HEK293 (cell line): ENCODE data around the gene BMAL2.

Source experiments
- CTCF ChIA-PET: fragments of 350-600 bp; formaldehyde crosslinking; extraction: SDS; loops from one replicate; lab custom pipeline; 2021; ENCODE audit warnings: antibody characterized with exemption; lab: Yijun Ruan, JAX
- POLR2A ChIA-PET: fragments of 300-600 bp; formaldehyde crosslinking; extraction: SDS; loops from one replicate; lab custom pipeline; 2020; ENCODE audit warnings: antibody characterized with exemption, inconsistent platforms; lab: Yijun Ruan, JAX
- H3K27ac ChIP-seq: fragments of 200-500 bp; sonication (Bioruptor generic); 2 replicates; pipeline ENCODE4 v1.5.1; 2014; ENCODE audit warnings: low read depth, low read length, control low read depth, inconsistent platforms; ENCODE audit errors: extremely low read depth
- H3K36me3 ChIP-seq, 2 experiments: fragments of 200-500 bp in 1 of 2; sonication (Bioruptor generic) in 1 of 2; 1 replicate in 1 of 2; 2 replicates in 1 of 2; pipeline ENCODE4 v1.5.1; 2014 to 2017; ENCODE audit warnings: inconsistent platforms in 2 of 2, low read length in 2 of 2; ENCODE audit not compliant: control insufficient read depth in 2 of 2, insufficient read depth in 1 of 2
- H3K4me1 ChIP-seq: fragments of 200-500 bp; sonication (Bioruptor generic); 2 replicates; pipeline ENCODE4 v1.5.1; 2014; ENCODE audit warnings: mild to moderate bottlenecking, low read length, inconsistent platforms; ENCODE audit not compliant: control insufficient read depth, insufficient read depth
- H3K4me3 ChIP-seq: 2 replicates; pipeline ENCODE4 v1.5.1; 2011; ENCODE audit warnings: low read depth, mild to moderate bottlenecking, control low read depth, low read length, moderate library complexity
- H3K9me3 ChIP-seq: fragments of 200-500 bp; sonication (Bioruptor generic); 2 replicates; pipeline ENCODE4 v1.5.1; 2014; ENCODE audit warnings: low read depth, low read length, inconsistent platforms; ENCODE audit not compliant: control insufficient read depth, insufficient read depth
- GLI2 ChIP-seq: fragments of 450-650 bp; formaldehyde crosslinking; IDR thresholded peaks from 2 replicates; pipeline ENCODE4; 2017; ENCODE audit warnings: missing biosample characterization, missing genetic modification characterization, low read depth, borderline replicate concordance
- OVOL3 ChIP-seq: fragments of 450-650 bp; formaldehyde crosslinking; IDR thresholded peaks from 2 replicates; pipeline ENCODE4 v1.5.1; 2016; ENCODE audit warnings: missing biosample characterization, missing genetic modification characterization
- PRDM1 ChIP-seq: fragments of 450-650 bp; formaldehyde crosslinking; IDR thresholded peaks from 2 replicates; pipeline ENCODE4; 2016; ENCODE audit warnings: missing biosample characterization, missing genetic modification characterization
- REST ChIP-seq: fragments of 450-650 bp; formaldehyde crosslinking; IDR thresholded peaks from 2 replicates; pipeline ENCODE4 v1.5.1; 2016; ENCODE audit warnings: missing biosample characterization, missing genetic modification characterization
- ZFP41 ChIP-seq: fragments of 450-650 bp; formaldehyde crosslinking; IDR thresholded peaks from 2 replicates; pipeline ENCODE4 v1.5.1; 2016; ENCODE audit warnings: missing biosample characterization, missing genetic modification characterization, borderline replicate concordance
- ZNF2 ChIP-seq: fragments of 450-650 bp; formaldehyde crosslinking; IDR thresholded peaks from 2 replicates; pipeline ENCODE4 v1.5.1; 2016; ENCODE audit warnings: missing biosample characterization, missing genetic modification characterization
- ZNF23 ChIP-seq: fragments of 450-650 bp; formaldehyde crosslinking; IDR thresholded peaks from 2 replicates; pipeline ENCODE4 v1.5.1; 2016; ENCODE audit warnings: missing biosample characterization, missing genetic modification characterization, borderline replicate concordance
- ZNF366 ChIP-seq: fragments of 450-650 bp; formaldehyde crosslinking; conservative IDR thresholded peaks from 2 replicates; pipeline ENCODE4 v1.5.1; 2016; ENCODE audit warnings: missing biosample characterization, missing genetic modification characterization
- ZNF398 ChIP-seq: fragments of 450-650 bp; formaldehyde crosslinking; IDR thresholded peaks from 2 replicates; pipeline ENCODE4 v1.5.1; 2017; ENCODE audit warnings: missing biosample characterization, missing genetic modification characterization
- ZNF501 ChIP-seq: fragments of 450-650 bp; formaldehyde crosslinking; IDR thresholded peaks from 2 replicates; pipeline ENCODE4 v1.5.1; 2016; ENCODE audit warnings: missing biosample characterization, missing genetic modification characterization
- ZNF704 ChIP-seq: fragments of 450-650 bp; formaldehyde crosslinking; IDR thresholded peaks from 2 replicates; pipeline ENCODE4 v1.5.1; 2016; ENCODE audit warnings: missing biosample characterization, missing genetic modification characterization
- ZNF777 ChIP-seq: fragments of 450-650 bp; formaldehyde crosslinking; IDR thresholded peaks from 2 replicates; pipeline ENCODE4 v1.5.1; 2017; ENCODE audit warnings: missing biosample characterization, missing genetic modification characterization, borderline replicate concordance
- ZSCAN16 ChIP-seq: fragments of 450-650 bp; formaldehyde crosslinking; IDR thresholded peaks from 2 replicates; pipeline ENCODE4 v1.5.1; 2016; ENCODE audit warnings: missing biosample characterization, missing genetic modification characterization
- ZSCAN4 ChIP-seq: fragments of 450-650 bp; formaldehyde crosslinking; IDR thresholded peaks from 2 replicates; pipeline ENCODE4 v1.5.1; 2017; ENCODE audit warnings: missing biosample characterization, missing genetic modification characterization

BMAL2 gene

GRCh38 chr12:27335364-27336281, 3.0 kb downstream of the BMAL2 start:
- POLR2A ChIA-PET, result no interaction called here
- TF ChIP-seq ZNF398 (tag by site-specific recombination), result peak; percentile 61
- TF ChIP-seq PRDM1, result peak; percentile 95
- peak; percentile 77 for TF ChIP-seq ZNF366 (tag by site-specific recombination)
- no peak for TF ChIP-seq ZNF23 (tag by site-specific recombination)
- TF ChIP-seq GLI2, result no peak
- H3K27ac ChIP-seq, result no peak overlapping the region

GRCh38 chr12:27336282-27336653, 3.6 kb downstream of the BMAL2 start:
- Histone ChIP-seq H3K36me3 (no peaks in the 10 kb centered on the region), H3K4me3 (no peak overlapping the region), H3K4me1 (0 out of 2 replicates have a peak, but pooled peaks cover 5% of the 10 kb centered on the region), H3K27ac (no peak overlapping the region), H3K9me3 (no peaks in the 10 kb centered on the region)
- TF ChIP-seq REST (tag by site-specific recombination) (no peak), ZNF501 (tag by site-specific recombination) (no peak), ZNF777 (tag by site-specific recombination) (no peak), ZFP41 (tag by site-specific recombination) (no peak), ZSCAN4 (tag by site-specific recombination) (no peak), ZNF704 (tag by site-specific recombination) (no peak), ZSCAN16 (tag by site-specific recombination) (no peak), ZNF2 (no peak), OVOL3 (tag by site-specific recombination) (no peak)
- POLR2A ChIA-PET, result interaction anchor here (0.6 kb wide), 1 partner anchor 45 kb away, joined by 3 read pairs; no protein-coding TSS in a partner anchor
- CTCF ChIA-PET, result no interaction called here

More at GRCh38 chr12:27335364-27336281, 3.0 kb downstream of the BMAL2 start:
- CTCF ChIA-PET, result interaction anchor here (0.6 to 1.5 kb wide), 2 partner anchors 12 to 125 kb away, joined by 3 to 4 read pairs; no protein-coding TSS in a partner anchor
- Histone ChIP-seq H3K36me3 (no peaks in the 10 kb centered on the region), H3K4me1 (0 out of 2 replicates have a peak, but pooled peaks cover 5% of the 10 kb centered on the region), H3K9me3 (no peaks in the 10 kb centered on the region), H3K4me3 (no peak overlapping the region)
